ENCODE data around the gene CA6.

- TF ChIP-seq CTCF (IDR thresholded peaks at IDR 0.05 in 8 of 11, conservative IDR thresholded peaks at IDR 0.05 in 3 of 11), result peak; percentile 75 to 97 (median 94)
- TF ChIP-seq POLR2A (IDR thresholded peaks at IDR 0.05), result no peak
Measured at GRCh38 chr1:9004700-9005394, 59.2 kb downstream of the CA6 start.
